ENCODE measurements around the gene FAM13B.
"Not testable (repeated sequence)": the region's sequence is repeated elsewhere in the genome, so short reads cannot be mapped to it uniquely, and the experiment has no call there.

FAM13B gene

GRCh38 chr5:138032572-138033385 is at the start of gene FAM13B:
FAM13B (minus strand) TSS chr5:138033079; CDS start chr5:138019111, 13,968 bp downstream.
- DNase-seq, result peak; percentile 68

- DNase-seq, result no peak
Measured at GRCh38 chr5:138082033-138082432, 49.2 kb upstream of the FAM13B start.

- no peak for DNase-seq
Measured at GRCh38 chr5:138078006-138078643, 45.2 kb upstream of the FAM13B start.

- peak; percentile 41 for DNase-seq
Measured at GRCh38 chr5:138077064-138077696, 44.3 kb upstream of the FAM13B start.

- DNase-seq, result not testable (repeated sequence)
Measured at GRCh38 chr5:138070026-138070425, 37.1 kb upstream of the FAM13B start.

- DNase-seq, result peak; percentile 4
Measured at GRCh38 chr5:138068742-138069600, 36.1 kb upstream of the FAM13B start.

GRCh38 chr5:138067945-138068344 is 35.1 kb upstream of the FAM13B start:
- no peak for DNase-seq

GRCh38 chr5:138065102-138065501 is 32.2 kb upstream of the FAM13B start:
- DNase-seq, result no peak

GRCh38 chr5:138064526-138064925 is 31.6 kb upstream of the FAM13B start:
- no peak for DNase-seq

GRCh38 chr5:138054847-138055558 is 22.1 kb upstream of the FAM13B start:
- peak; percentile 37 for DNase-seq

GRCh38 chr5:138054206-138054605 is 21.3 kb upstream of the FAM13B start:
- no peak for DNase-seq

GRCh38 chr5:138053554-138053953 is 20.7 kb upstream of the FAM13B start:
- DNase-seq, result no peak

- not testable (repeated sequence) for DNase-seq
Measured at GRCh38 chr5:138052718-138053117, 19.8 kb upstream of the FAM13B start.

- no peak for DNase-seq
Measured at GRCh38 chr5:138051441-138052296, 18.8 kb upstream of the FAM13B start.

- not testable (repeated sequence) for DNase-seq
Measured at GRCh38 chr5:138045283-138045682, 12.4 kb upstream of the FAM13B start.

- DNase-seq, result no peak
Measured at GRCh38 chr5:138038826-138039225, 5.9 kb upstream of the FAM13B start.

GRCh38 chr5:138037907-138038633 is 5.2 kb upstream of the FAM13B start:
- DNase-seq, result no peak

GRCh38 chr5:138037271-138037670 is 4.4 kb upstream of the FAM13B start:
- DNase-seq, result no peak

- peak; percentile 52 for DNase-seq
Measured at GRCh38 chr5:138035605-138036537, 3.0 kb upstream of the FAM13B start.

All from NCI-H774 (cell line).